Endothelial cell of umbilical vein (primary cell): ENCODE measurements around the gene SRSF11.

ENCODE experiments used
- EZH2 ChIP-seq: IDR thresholded peaks from 2 replicates; pipeline ENCODE4 v1.6.1; 2012; ENCODE audit warnings: borderline replicate concordance, low read depth, mild to moderate bottlenecking, moderate library complexity, low read length, inconsistent platforms; ENCODE audit not compliant: severe bottlenecking
- JUN ChIP-seq: IDR thresholded peaks from 2 replicates; pipeline ENCODE4 v1.6.1; 2011; ENCODE audit warnings: borderline replicate concordance, low read depth; ENCODE audit not compliant: insufficient read length, insufficient read depth
- POLR2A ChIP-seq: IDR thresholded peaks from 2 replicates; pipeline ENCODE4 v1.6.1; 2012; ENCODE audit warnings: low read depth, mild to moderate bottlenecking, control low read depth, low read length
- POLR2AphosphoS5 ChIP-seq: IDR thresholded peaks from 2 replicates; pipeline ENCODE4 v1.6.1; 2012; ENCODE audit warnings: low read depth, mild to moderate bottlenecking, control low read depth, low read length, moderate library complexity; ENCODE audit not compliant: insufficient read depth
- TF ChIP-seq, protein P1 (sequence below), 2 donors: IDR thresholded peaks; 1 replicate in 1 of 2; 2 replicates in 1 of 2; pipeline ENCODE4 v1.5.1; 2011; ENCODE audit warnings: low read length in 2 of 2, mild to moderate bottlenecking in 2 of 2, moderate library complexity in 2 of 2, control low read depth in 1 of 2, inconsistent platforms in 1 of 2, low read depth in 1 of 2; ENCODE audit not compliant: insufficient read depth in 1 of 2; ENCODE audit errors: extremely low read depth in 1 of 2

DNA sequence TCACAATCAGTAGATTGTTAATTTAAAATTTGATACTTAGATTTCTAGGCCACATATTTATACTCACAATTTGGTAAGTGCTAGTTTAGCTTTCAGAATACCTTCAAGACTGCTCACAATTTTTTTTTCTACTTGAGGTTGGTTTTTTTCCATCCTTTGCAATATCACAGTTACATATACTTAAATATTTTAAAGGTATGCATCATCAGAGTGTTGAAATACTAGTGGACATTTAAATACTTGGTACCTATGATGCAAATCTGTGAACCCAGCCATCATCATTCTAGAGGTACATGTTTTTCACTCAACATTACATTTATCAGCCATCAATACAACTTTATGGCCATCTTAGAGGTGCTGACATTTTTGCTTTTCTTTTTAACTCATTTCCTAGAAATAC lies 9.6 kb upstream of the SRSF11 start:
- TF ChIP-seq, protein P1, sequence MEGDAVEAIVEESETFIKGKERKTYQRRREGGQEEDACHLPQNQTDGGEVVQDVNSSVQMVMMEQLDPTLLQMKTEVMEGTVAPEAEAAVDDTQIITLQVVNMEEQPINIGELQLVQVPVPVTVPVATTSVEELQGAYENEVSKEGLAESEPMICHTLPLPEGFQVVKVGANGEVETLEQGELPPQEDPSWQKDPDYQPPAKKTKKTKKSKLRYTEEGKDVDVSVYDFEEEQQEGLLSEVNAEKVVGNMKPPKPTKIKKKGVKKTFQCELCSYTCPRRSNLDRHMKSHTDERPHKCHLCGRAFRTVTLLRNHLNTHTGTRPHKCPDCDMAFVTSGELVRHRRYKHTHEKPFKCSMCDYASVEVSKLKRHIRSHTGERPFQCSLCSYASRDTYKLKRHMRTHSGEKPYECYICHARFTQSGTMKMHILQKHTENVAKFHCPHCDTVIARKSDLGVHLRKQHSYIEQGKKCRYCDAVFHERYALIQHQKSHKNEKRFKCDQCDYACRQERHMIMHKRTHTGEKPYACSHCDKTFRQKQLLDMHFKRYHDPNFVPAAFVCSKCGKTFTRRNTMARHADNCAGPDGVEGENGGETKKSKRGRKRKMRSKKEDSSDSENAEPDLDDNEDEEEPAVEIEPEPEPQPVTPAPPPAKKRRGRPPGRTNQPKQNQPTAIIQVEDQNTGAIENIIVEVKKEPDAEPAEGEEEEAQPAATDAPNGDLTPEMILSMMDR (IDR thresholded peaks at IDR 0.05; ENCODE audit: extremely low read depth in 1 of 2, insufficient read depth in 1 of 2, low read depth in 1 of 2, low read length in 2 of 2), result no peak
- TF ChIP-seq POLR2AphosphoS5 (no peak), POLR2A (no peak), JUN (no peak), EZH2 (no peak)
